Cortex of kidney (tissue), 1 donor: ENCODE measurements around the gene MECR.
A peak's percentile ranks its signal among the peaks of the same experiment; 100 is the strongest.

Experiments used
- DNase-seq: peaks from one replicate; lab custom pipeline; 2025; lab: John Stamatoyannopoulos, UW

MECR gene

GRCh38 chr1:29202053-29202452 is 28.7 kb downstream of the MECR start:
- no peak for DNase-seq

GRCh38 chr1:29201595-29202051 is 29.1 kb downstream of the MECR start:
- no peak for DNase-seq

DNA sequence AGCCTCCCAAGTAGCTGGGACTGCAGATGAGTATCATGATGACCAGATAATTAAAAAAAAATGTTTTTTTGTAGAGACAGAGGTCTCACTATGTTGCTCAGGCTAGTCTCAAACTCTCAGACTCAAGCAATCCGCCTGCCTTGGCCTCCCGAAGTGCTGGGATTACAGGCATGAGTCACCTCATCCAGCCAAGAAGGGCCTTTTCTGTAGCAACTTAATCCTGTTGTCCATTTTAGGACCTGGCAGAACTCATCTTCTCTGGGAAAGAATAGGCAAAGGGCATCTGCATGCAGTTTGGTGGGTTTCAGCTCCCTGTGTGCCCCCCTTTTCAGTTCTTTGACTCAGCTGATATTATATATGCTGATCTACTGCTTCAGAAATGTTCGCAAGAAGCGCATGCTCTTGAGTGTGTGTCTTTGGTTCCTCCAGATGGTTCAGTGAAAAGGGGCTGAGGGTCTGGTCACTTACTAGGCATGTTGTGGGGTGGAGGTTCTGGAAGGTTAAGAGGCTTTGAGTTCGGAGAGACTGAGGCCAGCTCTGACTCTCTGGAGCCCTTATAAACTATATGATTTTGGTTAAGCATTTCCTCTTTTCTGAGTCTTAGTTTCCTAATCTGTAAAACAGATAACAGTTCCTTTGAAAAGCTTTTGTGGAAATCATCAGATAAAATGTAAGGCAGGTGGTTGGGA is 29.7 kb downstream of the MECR start:
- no peak for DNase-seq

GRCh38 chr1:29197993-29198392 is 32.7 kb downstream of the MECR start:
- no peak for DNase-seq

DNA sequence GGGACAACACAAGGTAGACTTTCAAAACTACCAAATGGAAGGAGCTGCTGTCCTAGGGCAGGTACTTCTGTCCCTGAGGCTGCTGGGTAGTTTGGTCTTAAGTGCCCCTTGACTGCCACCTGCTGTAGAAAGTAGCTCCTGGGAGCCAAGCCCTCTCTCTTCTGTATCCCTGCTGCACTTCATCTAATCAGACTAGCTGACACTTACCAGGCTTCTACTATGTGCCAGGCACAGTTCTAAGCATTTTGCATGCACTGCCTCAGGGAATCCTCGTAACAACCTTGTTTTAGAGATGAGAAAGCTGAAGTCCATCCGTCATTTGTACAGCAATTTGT is 33.2 kb downstream of the MECR start:
- no peak for DNase-seq

GRCh38 chr1:29196863-29197589 is 33.7 kb downstream of the MECR start:
- no peak for DNase-seq

GRCh38 chr1:29195881-29196291 is 34.8 kb downstream of the MECR start:
- DNase-seq = no peak

DNA sequence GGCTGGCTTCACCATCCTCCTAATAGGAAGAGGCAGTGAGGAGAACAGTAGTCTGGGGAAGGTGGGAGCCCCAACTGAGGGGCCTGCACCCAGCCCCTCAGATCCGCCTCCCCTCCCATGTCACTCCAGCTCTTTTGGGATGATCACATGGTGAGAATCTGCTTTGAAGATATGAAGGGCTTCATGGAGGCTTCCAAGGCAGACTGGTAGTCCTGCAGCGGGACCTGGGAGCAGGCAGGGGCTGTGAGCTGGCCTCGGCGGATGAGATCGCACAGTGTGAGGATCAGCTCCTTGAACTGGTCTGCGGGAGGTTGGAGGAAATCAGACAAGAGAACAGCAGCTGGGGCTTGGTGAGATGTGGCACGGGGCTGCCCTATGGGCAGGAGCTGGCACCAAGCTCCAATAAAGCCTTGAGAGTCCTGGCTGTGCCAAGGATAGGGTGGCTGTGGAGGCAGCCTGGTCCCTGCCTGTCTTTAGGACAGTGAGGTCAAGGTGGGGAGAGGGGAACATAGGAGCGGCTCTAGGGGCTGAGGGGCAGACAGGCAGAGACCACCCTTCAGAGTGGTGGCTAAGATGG is 36.8 kb downstream of the MECR start:
- no peak for DNase-seq

GRCh38 chr1:29190718-29191117 is 40.0 kb downstream of the MECR start:
- DNase-seq = no peak

DNA sequence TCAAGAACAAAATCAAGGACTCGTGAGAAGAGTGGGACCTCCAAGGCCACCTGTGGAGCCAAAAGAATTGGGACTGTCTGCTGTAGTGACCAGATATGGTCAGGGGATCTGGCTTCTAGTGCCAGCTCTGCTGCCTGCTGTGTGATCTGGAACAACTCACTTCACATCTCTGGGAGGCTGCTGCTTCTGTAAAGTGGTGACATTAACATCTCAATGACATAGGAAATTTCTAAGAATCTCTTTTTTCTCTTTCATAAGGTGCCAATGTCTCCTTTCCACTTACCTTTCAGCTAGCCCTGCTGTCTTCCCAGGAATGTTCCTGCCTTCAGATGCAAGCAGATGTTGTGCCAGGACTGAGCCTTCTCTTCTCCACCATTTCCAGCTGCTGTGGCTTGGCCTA is 44.0 kb downstream of the MECR start:
- no peak for DNase-seq

DNA sequence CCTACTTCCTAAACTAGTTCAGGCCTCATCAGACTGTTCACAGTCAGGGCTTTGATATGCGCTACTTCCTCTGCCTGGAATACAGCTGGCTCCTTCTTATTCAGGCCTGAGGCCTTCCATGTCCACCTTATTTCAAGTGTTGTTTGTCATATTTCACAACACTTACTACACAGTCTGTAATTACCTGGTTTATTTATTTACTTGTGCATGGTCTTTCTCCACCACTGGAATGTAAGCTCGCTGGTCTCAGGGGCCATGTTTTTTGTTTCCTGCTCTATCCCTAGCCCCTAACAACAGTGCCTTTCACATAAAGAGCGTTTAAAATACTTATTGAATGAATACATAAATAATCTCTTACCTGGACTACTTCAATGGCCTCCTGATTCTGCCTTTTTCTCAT is 44.5 kb downstream of the MECR start:
- no peak for DNase-seq

GRCh38 chr1:29183287-29183686 is 47.4 kb downstream of the MECR start:
- DNase-seq = no peak

- DNase-seq = peak; percentile 73
These were observed 49.1 kb downstream of the MECR start, which contains the start of gene SRSF4 for GRCh38 chr1:29181413-29182225. TSS of gene SRSF4 (minus strand) at chr1:29181900. CDS start at chr1:29181752, 148 bp downstream.

GRCh38 chr1:29180497-29181412 is 50.0 kb downstream of the MECR start:
- no peak for DNase-seq

GRCh38 chr1:29179641-29180184 is 51.0 kb downstream of the MECR start:
- DNase-seq = no peak

DNA sequence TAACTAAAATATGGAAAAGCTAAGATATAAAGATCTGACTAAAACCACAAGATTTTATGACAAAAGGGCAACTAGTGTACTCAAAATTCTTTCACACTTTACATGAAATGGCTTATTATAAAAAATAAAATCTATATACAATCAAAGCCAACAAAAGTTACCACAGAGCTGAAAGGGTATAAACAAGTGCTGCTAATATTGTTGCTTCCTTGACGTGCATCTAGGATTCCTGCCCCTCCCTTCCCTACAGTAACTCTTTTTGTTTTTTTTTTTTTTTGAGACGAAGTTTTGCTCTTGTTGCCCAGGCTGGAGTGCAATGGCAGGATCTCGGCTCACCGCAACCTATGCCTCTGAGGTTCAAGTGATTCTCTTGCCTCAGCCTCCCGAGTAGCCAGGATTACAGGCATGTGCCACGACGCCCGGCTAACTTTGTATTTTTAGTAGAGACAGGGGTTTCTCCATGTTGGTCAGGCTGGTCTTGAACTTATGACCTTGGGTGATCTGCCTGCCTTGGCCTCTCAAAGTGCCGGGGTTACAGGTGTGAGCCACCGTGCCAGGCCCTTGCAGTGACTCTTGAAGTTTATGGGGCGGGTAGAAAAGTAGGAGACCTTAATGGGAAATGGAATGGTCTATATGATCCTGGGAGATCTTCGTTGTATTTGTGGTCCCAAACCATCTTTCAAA is 53.6 kb downstream of the MECR start:
- DNase-seq = no peak

- DNase-seq = no peak
These were observed 54.2 kb downstream of the MECR start for GRCh38 chr1:29176576-29176975.

GRCh38 chr1:29172415-29172939 is 58.3 kb downstream of the MECR start:
- no peak for DNase-seq

- no peak for DNase-seq
These were observed 59.2 kb downstream of the MECR start for GRCh38 chr1:29171521-29171920.

DNA sequence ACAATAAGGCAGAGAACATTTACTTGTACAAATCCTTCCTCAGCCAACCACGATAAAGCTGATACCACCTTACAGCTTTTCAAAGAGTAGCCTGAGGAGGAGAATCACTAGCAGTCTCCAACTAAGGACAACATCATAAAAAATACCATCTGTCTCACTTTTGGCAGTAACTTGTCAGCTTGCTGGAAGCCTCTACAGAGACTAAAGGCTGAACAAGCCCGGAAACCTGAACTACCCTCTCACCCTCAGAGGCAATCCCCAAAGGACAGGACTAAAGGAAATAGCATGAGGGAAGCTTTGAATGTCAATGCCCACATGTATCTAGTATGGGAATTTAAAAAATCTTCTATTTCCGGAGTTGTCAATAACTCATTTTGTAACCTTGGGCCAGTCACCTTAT is 59.6 kb downstream of the MECR start:
- DNase-seq = no peak
